ENCODE measurements around the gene DOK6.
"Not testable (repeated sequence)": the region's sequence is repeated elsewhere in the genome, so short reads cannot be mapped to it uniquely, and the experiment has no call there.

The DOK6 gene

GRCh38 chr18:69400253-69400975 is at the start of gene DOK6:
Gene DOK6 (plus strand): TSS chr18:69400888.
- DNase-seq (ENCODE audit: low spot score), result no peak

GRCh38 chr18:69353023-69353422 is 47.7 kb upstream of the DOK6 start:
- no peak for DNase-seq (ENCODE audit: low spot score)

- no peak for DNase-seq (ENCODE audit: low spot score)
Measured at GRCh38 chr18:69357590-69357989, 43.1 kb upstream of the DOK6 start.

- DNase-seq (ENCODE audit: low spot score), result no peak
Measured at GRCh38 chr18:69358212-69358895, 42.3 kb upstream of the DOK6 start.

- DNase-seq (ENCODE audit: low spot score), result not testable (repeated sequence)
Measured at GRCh38 chr18:69359768-69360167, 40.9 kb upstream of the DOK6 start.

GRCh38 chr18:69364930-69365329 is 35.8 kb upstream of the DOK6 start:
- DNase-seq (ENCODE audit: low spot score), result no peak

DNA sequence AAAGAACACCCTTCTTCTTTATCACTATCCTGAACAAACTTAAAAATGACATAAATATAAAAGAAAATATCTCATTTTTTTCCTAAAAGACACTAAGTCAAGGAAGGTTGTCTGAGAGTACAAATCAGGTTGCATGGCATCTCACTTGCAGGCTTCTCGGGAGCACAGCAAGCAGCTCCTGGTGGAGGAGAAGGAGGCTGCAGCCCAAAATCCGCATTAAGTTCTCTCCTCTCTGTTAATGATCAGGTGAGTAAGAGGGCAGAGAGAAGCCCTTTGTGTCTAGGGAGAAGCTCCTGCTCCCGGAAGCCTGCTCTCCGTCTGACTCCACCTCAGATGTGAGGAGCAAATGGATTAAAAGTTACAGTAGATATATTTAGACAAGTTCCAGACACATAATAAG is 35.0 kb upstream of the DOK6 start:
- no peak for DNase-seq (ENCODE audit: low spot score)

GRCh38 chr18:69367104-69367503 is 33.6 kb upstream of the DOK6 start:
- no peak for DNase-seq (ENCODE audit: low spot score)

- no peak for DNase-seq (ENCODE audit: low spot score)
Measured at GRCh38 chr18:69371729-69372128, 29.0 kb upstream of the DOK6 start.

GRCh38 chr18:69380324-69380723 is 20.4 kb upstream of the DOK6 start:
- no peak for DNase-seq (ENCODE audit: low spot score)

GRCh38 chr18:69383186-69383585 is 17.5 kb upstream of the DOK6 start:
- no peak for DNase-seq (ENCODE audit: low spot score)

- no peak for DNase-seq (ENCODE audit: low spot score)
Measured at GRCh38 chr18:69387186-69387585, 13.5 kb upstream of the DOK6 start.

DNA sequence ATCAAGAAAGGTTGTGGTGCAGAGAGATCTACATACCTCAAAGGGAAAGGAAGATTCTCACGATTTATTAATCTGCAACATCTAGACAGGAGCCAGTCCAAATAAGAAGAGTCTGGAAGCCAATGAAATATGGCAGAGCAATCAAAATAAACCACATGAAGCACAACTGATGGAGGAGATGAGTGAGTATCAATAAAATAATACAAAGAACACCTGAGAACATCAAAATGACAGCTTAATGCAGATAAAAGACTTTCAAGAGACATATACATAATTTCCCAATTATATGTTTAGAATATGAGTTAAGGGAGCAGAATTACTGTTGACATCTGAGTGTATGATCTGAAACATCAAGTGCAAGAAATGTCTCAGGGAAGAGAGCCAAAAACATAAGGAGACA is 12.5 kb upstream of the DOK6 start:
- no peak for DNase-seq (ENCODE audit: low spot score)

GRCh38 chr18:69397096-69397495 is 3.6 kb upstream of the DOK6 start:
- no peak for DNase-seq (ENCODE audit: low spot score)

GRCh38 chr18:69399253-69399652 is 1.4 kb upstream of the DOK6 start:
- no peak for DNase-seq (ENCODE audit: low spot score)

DNA sequence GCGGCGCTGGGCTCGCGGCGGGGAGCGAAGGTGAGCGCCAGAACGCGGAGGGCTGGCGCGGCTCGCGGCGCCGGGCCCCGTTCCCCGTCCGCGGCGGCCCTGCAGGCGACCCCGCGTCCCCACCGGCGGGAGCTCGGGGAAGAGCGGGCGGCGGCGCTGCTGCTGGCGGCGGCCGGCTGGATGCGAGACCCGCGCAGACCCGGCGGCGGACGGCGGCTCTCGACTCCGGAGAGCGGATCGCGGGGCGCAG is 213 bp downstream of the DOK6 start:
- no peak for DNase-seq (ENCODE audit: low spot score)

DNA sequence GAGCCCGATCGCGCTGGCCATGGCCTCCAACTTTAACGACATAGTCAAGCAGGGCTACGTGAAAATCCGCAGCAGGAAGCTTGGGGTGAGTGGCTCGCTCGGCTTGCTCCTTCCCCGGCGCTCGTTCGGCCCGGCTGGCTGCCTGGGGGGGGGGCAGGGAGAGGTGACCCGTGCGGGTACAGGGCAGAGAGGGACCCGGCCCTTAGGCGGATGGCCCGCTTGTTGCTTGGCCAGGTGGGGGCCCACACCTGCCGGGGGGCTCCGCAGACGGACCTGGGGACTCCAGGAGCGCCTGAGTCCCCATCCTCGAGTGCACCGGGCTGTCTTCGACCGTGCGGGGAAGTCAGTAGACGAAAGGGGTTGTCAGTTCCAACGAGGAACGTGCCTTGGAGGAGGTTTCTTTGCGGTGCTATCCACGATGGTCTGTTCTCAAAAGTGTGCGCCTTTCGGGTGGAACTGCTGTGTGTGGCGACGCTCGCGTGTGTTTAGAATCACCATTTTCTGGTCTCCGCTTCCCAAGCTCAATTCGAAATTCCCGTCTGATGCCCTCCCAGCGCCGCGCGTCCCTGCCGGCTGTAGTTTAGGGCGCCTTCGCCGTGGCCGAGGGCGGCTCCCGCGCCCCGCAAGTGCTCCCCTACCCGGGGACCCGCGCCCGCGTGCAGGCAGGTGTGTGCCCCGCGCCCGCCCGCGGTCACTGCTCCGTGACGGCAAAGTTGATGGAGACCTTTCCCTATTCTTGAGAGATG is 711 bp downstream of the DOK6 start:
- DNase-seq (ENCODE audit: low spot score), result no peak

GRCh38 chr18:69401972-69402532 is 1.4 kb downstream of the DOK6 start:
- DNase-seq (ENCODE audit: low spot score), result no peak

GRCh38 chr18:69402533-69402989 is 1.9 kb downstream of the DOK6 start:
- no peak for DNase-seq (ENCODE audit: low spot score)

DNA sequence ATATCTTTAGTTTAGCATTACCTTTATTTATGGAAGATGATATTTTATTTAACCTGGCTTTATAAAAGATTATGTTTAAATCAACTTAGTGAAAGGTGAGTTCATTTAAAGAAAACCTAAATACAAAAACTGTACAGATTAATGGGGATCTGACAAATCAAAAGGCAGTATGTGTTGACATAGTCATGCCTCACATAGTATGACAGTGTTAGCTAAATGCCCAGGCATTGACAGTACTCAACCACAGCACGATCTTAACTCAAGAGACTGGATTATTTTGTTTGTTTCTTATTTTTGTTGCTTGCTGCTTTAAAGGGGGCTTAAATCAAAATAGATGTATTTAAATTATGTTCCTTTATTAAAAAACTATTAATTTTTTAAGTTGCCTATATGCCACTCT is 7.8 kb downstream of the DOK6 start:
- DNase-seq (ENCODE audit: low spot score), result no peak

- no peak for DNase-seq (ENCODE audit: low spot score)
Measured at GRCh38 chr18:69411199-69411598, 10.5 kb downstream of the DOK6 start.

DNA sequence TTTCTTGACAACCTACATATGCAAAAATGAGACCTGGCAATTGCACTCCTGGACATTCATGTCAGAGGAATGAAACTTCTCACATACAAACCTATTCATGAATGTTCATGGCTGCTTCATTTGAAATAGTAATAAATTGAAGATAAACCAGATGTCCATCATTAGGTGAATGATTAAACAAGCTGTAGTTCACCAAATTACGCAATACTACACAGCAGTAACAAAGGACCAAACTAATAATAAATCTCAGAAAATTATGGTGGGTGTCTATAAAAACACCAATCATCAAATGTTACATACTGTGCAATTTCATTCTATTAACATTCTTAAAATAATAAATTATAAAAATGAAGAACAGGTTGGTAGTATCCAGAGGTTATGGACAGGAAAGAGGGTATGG is 13.5 kb downstream of the DOK6 start:
- DNase-seq (ENCODE audit: low spot score), result no peak

- no peak for DNase-seq (ENCODE audit: low spot score)
Measured at GRCh38 chr18:69432847-69433246, 32.2 kb downstream of the DOK6 start.
